Choroid plexus epithelial cell (primary cell): ENCODE results near the gene TADA2B.

Experiments
- DNase-seq: peaks from one replicate; pipeline ENCODE4 v3.0.0-alpha.2; 2010; ENCODE audit warnings: low read depth
- H3K4me3 ChIP-seq: 2 replicates; pipeline ENCODE4 v1.5.1; 2011; ENCODE audit warnings: low read depth, mild to moderate bottlenecking, control low read depth, low read length, moderate library complexity
- CTCF ChIP-seq: conservative IDR thresholded peaks from 2 replicates; pipeline ENCODE4 v1.5.1; 2011; ENCODE audit warnings: low read depth, mild to moderate bottlenecking, control low read depth, inconsistent platforms, low read length, moderate library complexity

TADA2B gene

GRCh38 chr4:7052313-7052712, 9.1 kb downstream of the TADA2B start:
- no peak for TF ChIP-seq CTCF
- no peak for DNase-seq
- no peak overlapping the region for H3K4me3 ChIP-seq

- no peak for DNase-seq
Measured at GRCh38 chr4:7052923-7053715, 9.9 kb downstream of the TADA2B start.

GRCh38 chr4:7054106-7054880, 11.1 kb downstream of the TADA2B start:
- TF ChIP-seq CTCF, result no peak
- DNase-seq, result no peak
- H3K4me3 ChIP-seq, result no peak overlapping the region

More at GRCh38 chr4:7052923-7053715, 9.9 kb downstream of the TADA2B start:
- TF ChIP-seq CTCF, result no peak
- H3K4me3 ChIP-seq, result no peak overlapping the region

GRCh38 chr4:7055111-7055989, 12.2 kb downstream of the TADA2B start:
- no peak overlapping the region for H3K4me3 ChIP-seq
- no peak for DNase-seq
- no peak for TF ChIP-seq CTCF

GRCh38 chr4:7055990-7056325, 12.8 kb downstream of the TADA2B start:
- H3K4me3 ChIP-seq, result no peak overlapping the region
- TF ChIP-seq CTCF, result no peak
- no peak for DNase-seq

- no peak for DNase-seq
- no peak for TF ChIP-seq CTCF
- no peak overlapping the region for H3K4me3 ChIP-seq
Measured at GRCh38 chr4:7058792-7059191, 15.6 kb downstream of the TADA2B start.
